H1 (cell line): Measurements from ENCODE around the gene DIP2C. TPM values are rescaled to one million over a fixed set of nuclear protein-coding genes. Genes with fewer than 3 reads are reported as not detected.

Source experiments
- polyA plus RNA-seq, 7 experiments: library from polyadenylated mRNA; depleted of rRNA in 3 of 7; stranded (reverse) in 5 of 7; unstranded in 2 of 7; fragments of >200 nt in 5 of 7; fragments of 200-250 nt in 2 of 7; gene quantifications; 1 replicate in 5 of 7; 2 replicates in 1 of 7; 4 replicates in 1 of 7; pipeline versions ENCODE4 v1.2.1 to v1.2.3, GENCODE V29; 2011 to 2013; ENCODE audit warnings: missing spikeins in 2 of 7, mixed read lengths in 2 of 7
- total RNA-seq: library from RNA; stranded (reverse); fragmentation: NEBNext Ultra II Directional; extraction: Animal tissue kit (Norgen Biotek cat#: 25700); gene quantifications from 2 replicates; pipeline ENCODE4 v1.2.1, GENCODE V29; 2021
- TF ChIP-seq, protein P1 (sequence below): IDR thresholded peaks from 2 replicates; pipeline ENCODE4 v1.6.1; 2011; ENCODE audit warnings: low read depth, mild to moderate bottlenecking, low read length; ENCODE audit not compliant: insufficient read depth

Gene DIP2C
- total and polyA plus RNA-seq, 2 of the 8 experiments (the other 6 are each of a cell fraction or from before 2014, with no cell fraction given) = 3.8 to 9.3 TPM

GRCh38 chr10:279655-280054 lies 409.8 kb downstream of the DIP2C start (continued):
- TF ChIP-seq, protein P1, sequence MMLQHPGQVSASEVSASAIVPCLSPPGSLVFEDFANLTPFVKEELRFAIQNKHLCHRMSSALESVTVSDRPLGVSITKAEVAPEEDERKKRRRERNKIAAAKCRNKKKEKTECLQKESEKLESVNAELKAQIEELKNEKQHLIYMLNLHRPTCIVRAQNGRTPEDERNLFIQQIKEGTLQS = no peak
